Measurements from ENCODE around the gene KLHL1. TPM values are rescaled to one million over a fixed set of nuclear protein-coding genes. Genes with fewer than 3 reads are reported as not detected.

KLHL1 gene
- total RNA-seq, 1 experiment from 2014 or later: not detected

DNA sequence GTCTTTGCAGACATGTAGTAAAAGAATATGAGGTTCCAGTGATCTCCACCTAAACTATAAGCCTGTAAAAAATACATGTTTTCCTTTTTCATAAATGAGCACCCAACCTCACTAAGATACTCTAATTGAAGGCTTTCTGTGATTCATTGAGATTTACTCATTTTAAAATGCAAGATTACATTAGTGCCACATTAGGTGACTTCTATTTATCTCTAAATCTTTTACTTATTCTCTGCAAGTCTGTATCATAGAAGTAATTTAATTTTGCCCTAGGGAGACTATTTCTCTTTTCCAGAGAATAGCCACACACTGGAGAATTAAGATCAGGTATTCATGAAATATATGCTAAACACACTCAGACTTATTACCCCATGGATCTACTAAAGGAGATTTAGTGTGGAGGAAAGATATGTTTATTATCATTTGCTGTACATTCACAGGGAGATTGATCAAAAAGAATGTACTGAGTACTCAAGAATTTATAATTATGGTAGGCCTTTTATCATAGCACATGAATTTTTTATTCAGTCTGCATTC lies 290.9 kb downstream of the KLHL1 start:
- BruUV-seq (replicated peaks): no TSS peak
- POLR2A ChIA-PET: no interaction called here
- no peak overlapping the region for H3K27ac ChIP-seq (ENCODE audit: low read depth, low read length)

DNA sequence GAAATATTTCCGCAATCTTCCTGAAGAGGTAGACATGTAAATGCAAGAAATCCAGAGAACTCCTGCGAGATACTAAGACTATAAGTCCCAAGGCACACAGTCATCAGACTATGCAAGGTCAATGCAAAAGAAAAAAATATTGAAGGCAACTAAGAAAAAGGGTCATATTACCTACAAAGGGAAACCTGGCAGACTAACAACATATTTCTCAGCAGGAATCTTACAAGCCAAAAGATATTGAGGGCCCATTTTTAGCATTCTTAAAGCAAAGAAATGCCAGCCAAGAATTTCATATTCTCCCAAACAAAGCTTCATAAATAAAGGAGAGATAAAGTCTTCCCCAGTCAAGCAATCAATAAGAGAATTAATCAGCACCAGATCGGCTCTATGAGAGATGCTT lies 299.1 kb downstream of the KLHL1 start:
- RAD21 ChIA-PET (ENCODE audit: low non-redundant PET in 1 of 2, low total read pairs in 2 of 2, uncharacterized antibody in 2 of 2, unreplicated experiment in 2 of 2): no interaction called here
- Histone ChIP-seq H2AFZ (ENCODE audit: low read depth, low read length, poor library complexity, severe bottlenecking) (no peak overlapping the region), H3K4me2 (ENCODE audit: low read length) (no peak overlapping the region), H3K79me2 (ENCODE audit: insufficient read depth, low read length) (no peaks in the 10 kb centered on the region), H4K20me1 (ENCODE audit: insufficient read depth) (no peaks in the 10 kb centered on the region), H3K4me3 (replicated peaks in 1 of 2; ENCODE audit: low read depth in 1 of 2, low read length in 2 of 2) (no peak overlapping the region), H3K9me3 (ENCODE audit: control insufficient read depth in 1 of 2, insufficient read depth in 1 of 2, low read depth in 1 of 2, low read length in 2 of 2) (no peaks in the 10 kb centered on the region), H3K9ac (ENCODE audit: low read length) (no peak overlapping the region), H3K27ac (ENCODE audit: low read depth, low read length) (no peak overlapping the region), H3K9me2 (ENCODE audit: insufficient read depth) (no peaks in the 10 kb centered on the region; the same call in 1 of the 2 replicates), H3K4me1 (ENCODE audit: control insufficient read depth in 1 of 2, insufficient read depth in 2 of 2, low read length in 2 of 2) (no peaks in the 10 kb centered on the region), H3K36me3 (ENCODE audit: control insufficient read depth in 1 of 2, insufficient read depth in 2 of 2, low read length in 2 of 2) (no peaks in the 10 kb centered on the region), H3K27me3 (ENCODE audit: insufficient read depth, low read length) (no peaks in the 10 kb centered on the region)
- intact Hi-C loops (cut with micrococcal nuclease): no loop called here
- ATAC-seq (no peak), DNase-seq (ENCODE audit: low read depth, low spot score) (no peak)
- POLR2A ChIA-PET: no interaction called here
- BruUV-seq (replicated peaks): no TSS peak
- CTCF ChIA-PET: no interaction called here
- TF ChIP-seq POLR2A (IDR thresholded peaks at IDR 0.05; ENCODE audit: borderline replicate concordance, extremely low read depth, insufficient read depth, insufficient read length): no peak
- no peak for TF ChIP-seq POLR2AphosphoS5 (IDR thresholded peaks at IDR 0.05; ENCODE audit: low read depth, low read length)
- TF ChIP-seq SP1 (IDR thresholded peaks at IDR 0.05; ENCODE audit: low read depth): no peak
- TF ChIP-seq ZNF274 (IDR thresholded peaks at IDR 0.05; ENCODE audit: low read depth, low read length): no peak
- TF ChIP-seq ELF1 (IDR thresholded peaks at IDR 0.05; ENCODE audit: borderline replicate concordance, low read depth): no peak
- no peak for TF ChIP-seq TCF7L2 (IDR thresholded peaks at IDR 0.05; ENCODE audit: borderline replicate concordance, extremely low read depth, insufficient read depth, insufficient read length)
- TF ChIP-seq, protein P1, sequence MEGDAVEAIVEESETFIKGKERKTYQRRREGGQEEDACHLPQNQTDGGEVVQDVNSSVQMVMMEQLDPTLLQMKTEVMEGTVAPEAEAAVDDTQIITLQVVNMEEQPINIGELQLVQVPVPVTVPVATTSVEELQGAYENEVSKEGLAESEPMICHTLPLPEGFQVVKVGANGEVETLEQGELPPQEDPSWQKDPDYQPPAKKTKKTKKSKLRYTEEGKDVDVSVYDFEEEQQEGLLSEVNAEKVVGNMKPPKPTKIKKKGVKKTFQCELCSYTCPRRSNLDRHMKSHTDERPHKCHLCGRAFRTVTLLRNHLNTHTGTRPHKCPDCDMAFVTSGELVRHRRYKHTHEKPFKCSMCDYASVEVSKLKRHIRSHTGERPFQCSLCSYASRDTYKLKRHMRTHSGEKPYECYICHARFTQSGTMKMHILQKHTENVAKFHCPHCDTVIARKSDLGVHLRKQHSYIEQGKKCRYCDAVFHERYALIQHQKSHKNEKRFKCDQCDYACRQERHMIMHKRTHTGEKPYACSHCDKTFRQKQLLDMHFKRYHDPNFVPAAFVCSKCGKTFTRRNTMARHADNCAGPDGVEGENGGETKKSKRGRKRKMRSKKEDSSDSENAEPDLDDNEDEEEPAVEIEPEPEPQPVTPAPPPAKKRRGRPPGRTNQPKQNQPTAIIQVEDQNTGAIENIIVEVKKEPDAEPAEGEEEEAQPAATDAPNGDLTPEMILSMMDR (IDR thresholded peaks at IDR 0.05 in 2 of 3, conservative IDR thresholded peaks at IDR 0.05 in 1 of 3; ENCODE audit: borderline replicate concordance in 1 of 3, insufficient read depth in 1 of 3, low read depth in 2 of 3, low read length in 2 of 3): no peak
- TF ChIP-seq EGR1 (IDR thresholded peaks at IDR 0.05; ENCODE audit: low read depth): no peak
- TF ChIP-seq, protein P2, sequence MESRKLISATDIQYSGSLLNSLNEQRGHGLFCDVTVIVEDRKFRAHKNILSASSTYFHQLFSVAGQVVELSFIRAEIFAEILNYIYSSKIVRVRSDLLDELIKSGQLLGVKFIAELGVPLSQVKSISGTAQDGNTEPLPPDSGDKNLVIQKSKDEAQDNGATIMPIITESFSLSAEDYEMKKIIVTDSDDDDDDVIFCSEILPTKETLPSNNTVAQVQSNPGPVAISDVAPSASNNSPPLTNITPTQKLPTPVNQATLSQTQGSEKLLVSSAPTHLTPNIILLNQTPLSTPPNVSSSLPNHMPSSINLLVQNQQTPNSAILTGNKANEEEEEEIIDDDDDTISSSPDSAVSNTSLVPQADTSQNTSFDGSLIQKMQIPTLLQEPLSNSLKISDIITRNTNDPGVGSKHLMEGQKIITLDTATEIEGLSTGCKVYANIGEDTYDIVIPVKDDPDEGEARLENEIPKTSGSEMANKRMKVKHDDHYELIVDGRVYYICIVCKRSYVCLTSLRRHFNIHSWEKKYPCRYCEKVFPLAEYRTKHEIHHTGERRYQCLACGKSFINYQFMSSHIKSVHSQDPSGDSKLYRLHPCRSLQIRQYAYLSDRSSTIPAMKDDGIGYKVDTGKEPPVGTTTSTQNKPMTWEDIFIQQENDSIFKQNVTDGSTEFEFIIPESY (IDR thresholded peaks at IDR 0.05; ENCODE audit: extremely low read depth, insufficient replicate concordance, low read length): no peak
- no peak for TF ChIP-seq FOSL1 (IDR thresholded peaks at IDR 0.05; ENCODE audit: low read depth)

More for the DNA sequence above, 290.9 kb downstream of the KLHL1 start:
- Histone ChIP-seq H3K27me3 (ENCODE audit: insufficient read depth, low read length) (no peaks in the 10 kb centered on the region), H3K36me3 (ENCODE audit: control insufficient read depth in 1 of 2, insufficient read depth in 2 of 2, low read length in 2 of 2) (no peaks in the 10 kb centered on the region), H3K9me2 (ENCODE audit: insufficient read depth) (no peaks in the 10 kb centered on the region), H3K79me2 (ENCODE audit: insufficient read depth, low read length) (no peaks in the 10 kb centered on the region), H3K4me3 (replicated peaks in 1 of 2; ENCODE audit: low read depth in 1 of 2, low read length in 2 of 2) (no peak overlapping the region), H3K4me1 (ENCODE audit: control insufficient read depth in 1 of 2, insufficient read depth in 2 of 2, low read length in 2 of 2) (no peaks in the 10 kb centered on the region), H2AFZ (ENCODE audit: low read depth, low read length, poor library complexity, severe bottlenecking) (no peak overlapping the region), H3K4me2 (ENCODE audit: low read length) (no peak overlapping the region), H4K20me1 (ENCODE audit: insufficient read depth) (no peaks in the 10 kb centered on the region), H3K9me3 (ENCODE audit: control insufficient read depth in 1 of 2, insufficient read depth in 1 of 2, low read depth in 1 of 2, low read length in 2 of 2) (no peaks in the 10 kb centered on the region; a peak in 1 of 4 replicates), H3K9ac (ENCODE audit: low read length) (no peak overlapping the region)
- no peak for TF ChIP-seq RAD21 (IDR thresholded peaks at IDR 0.05; ENCODE audit: low read depth)
- no peak for TF ChIP-seq SP1 (IDR thresholded peaks at IDR 0.05; ENCODE audit: low read depth)
- TF ChIP-seq POLR2A (IDR thresholded peaks at IDR 0.05; ENCODE audit: borderline replicate concordance, extremely low read depth, insufficient read depth, insufficient read length): no peak
- TF ChIP-seq EGR1 (IDR thresholded peaks at IDR 0.05; ENCODE audit: low read depth): no peak
- TF ChIP-seq ZFX (IDR thresholded peaks at IDR 0.05): no peak
- no peak for TF ChIP-seq TCF7L2 (IDR thresholded peaks at IDR 0.05; ENCODE audit: borderline replicate concordance, extremely low read depth, insufficient read depth, insufficient read length)
- TF ChIP-seq, protein P2 (IDR thresholded peaks at IDR 0.05; ENCODE audit: extremely low read depth, insufficient replicate concordance, low read length): no peak
- ChIA-PET CTCF (no interaction called here), RAD21 (ENCODE audit: low non-redundant PET in 1 of 2, low total read pairs in 2 of 2, uncharacterized antibody in 2 of 2, unreplicated experiment in 2 of 2) (no interaction called here)
- intact Hi-C loops (cut with micrococcal nuclease): no loop called here
- DNase-seq (ENCODE audit: low read depth, low spot score): no peak
- ATAC-seq: no peak

Measured in HCT116 (cell line).